K562 (cell line): Measurements from ENCODE around the gene HSPB2. TPM values are rescaled to one million over a fixed set of nuclear protein-coding genes. Genes with fewer than 3 reads are reported as not detected.
A peak's percentile ranks its signal among the peaks of the same experiment; 100 is the strongest.

Source experiments
- ATF3 ChIP-seq, 2 experiments: fragments of 450-650 bp in 1 of 2; sonication (generic) in 1 of 2; formaldehyde crosslinking in 1 of 2; IDR thresholded peaks in 1 of 2; conservative IDR thresholded peaks in 1 of 2; 2 replicates each; pipeline versions ENCODE4 v1.6.1 to v1.8.1; 2016 to 2023; ENCODE audit warnings: mild to moderate bottlenecking in 2 of 2, moderate library complexity in 2 of 2, inconsistent platforms in 1 of 2, missing genetic modification reagents in 1 of 2
- DPF2 ChIP-seq: fragments of 450-650 bp; IDR thresholded peaks from 2 replicates; pipeline ENCODE4 v1.6.1; 2016
- EP300 ChIP-seq: IDR thresholded peaks from 2 replicates; pipeline ENCODE4 v1.6.1; 2012; ENCODE audit warnings: low read length, improper control_type of control experiment
- EP400 ChIP-seq: fragments of 450-650 bp; IDR thresholded peaks from 2 replicates; pipeline ENCODE4 v1.6.1; 2017; ENCODE audit warnings: antibody characterized with exemption, mild to moderate bottlenecking, moderate library complexity
- ETS2 ChIP-seq: IDR thresholded peaks from 2 replicates; pipeline ENCODE4 v1.6.1; 2016; ENCODE audit warnings: borderline replicate concordance, missing genetic modification characterization, mild to moderate bottlenecking, moderate library complexity, missing compliant biosample characterization; ENCODE audit not compliant: poor library complexity, severe bottlenecking
- HDAC1 ChIP-seq, 2 experiments: fragments of 450-650 bp; IDR thresholded peaks; 2 replicates each; pipeline ENCODE4 v1.6.1; 2016 to 2017; ENCODE audit warnings: inconsistent platforms in 1 of 2, mild to moderate bottlenecking in 1 of 2, moderate library complexity in 1 of 2
- MEF2A ChIP-seq: IDR thresholded peaks from 2 replicates; pipeline ENCODE4 v1.6.1; 2011; ENCODE audit warnings: low read depth, mild to moderate bottlenecking, low read length, moderate library complexity; ENCODE audit not compliant: control insufficient read depth
- PHF21A ChIP-seq: fragments of 450-650 bp; IDR thresholded peaks from 2 replicates; pipeline ENCODE4 v1.6.1; 2017; ENCODE audit warnings: low read depth, borderline replicate concordance
- PRPF4 ChIP-seq: fragments of 200-400 bp; formaldehyde crosslinking; IDR thresholded peaks from one replicate; pipeline ENCODE4 v1.6.1; 2017; ENCODE audit warnings: low read length, low read depth, mild to moderate bottlenecking; ENCODE audit not compliant: insufficient read depth, poor library complexity, severe bottlenecking
- TBP ChIP-seq: optimal IDR thresholded peaks from 2 replicates; pipeline ENCODE3; 2011; ENCODE audit warnings: low read depth, low read length, improper control_type of control experiment
- YY1 ChIP-seq, 3 experiments: IDR thresholded peaks; 2 replicates each; pipeline ENCODE4 v1.6.1; 2011; ENCODE audit warnings: low read length in 2 of 3, mild to moderate bottlenecking in 2 of 3, moderate library complexity in 2 of 3, borderline replicate concordance in 1 of 3, control low read depth in 1 of 3, low read depth in 1 of 3; ENCODE audit not compliant: insufficient read depth in 3 of 3, insufficient replicate concordance in 2 of 3, control insufficient read depth in 1 of 3, insufficient read length in 1 of 3; ENCODE audit errors: extremely low read depth in 1 of 3
- ZKSCAN1 ChIP-seq: fragments of 150-350 bp; IDR thresholded peaks from 2 replicates; pipeline ENCODE4 v1.6.1; 2016; ENCODE audit warnings: low read depth, low read length
- ZNF444 ChIP-seq: fragments of 250-450 bp; sonication (Bioruptor Pico); IDR thresholded peaks from 2 replicates; pipeline ENCODE4 v1.4.0; 2020; ENCODE audit warnings: mild to moderate bottlenecking, moderate library complexity
- ZNF766 ChIP-seq: fragments of 200-800 bp; sonication (Bioruptor generic); conservative IDR thresholded peaks from 2 replicates; pipeline ENCODE4 v1.6.1; 2016; ENCODE audit warnings: missing genetic modification characterization, missing compliant biosample characterization
- polyA plus RNA-seq, 8 experiments: library from polyadenylated mRNA; depleted of rRNA in 4 of 8; stranded (reverse) in 5 of 8; unstranded in 3 of 8; fragments of >200 nt; fragmentation: Nextera tagmentation in 2 of 8; fragmentation: Illumina TruSeq in 1 of 8; extraction: Ambion mirVana in 2 of 8; extraction: Trizol in 1 of 8; gene quantifications; 2 replicates each; pipeline versions ENCODE4 v1.2.1 to v1.2.3, GENCODE V29; 2011 to 2014; ENCODE audit warnings: inconsistent platforms in 1 of 8, missing spikeins in 1 of 8
- total RNA-seq, 7 experiments: library from RNA; depleted of rRNA in 6 of 7; stranded (reverse); fragments of >200 nt in 6 of 7; fragmentation: Illumina TruSeq in 2 of 7; extraction: Trizol in 2 of 7; gene quantifications; 2 replicates each; pipeline versions ENCODE4 v1.2.1 to v1.2.3, GENCODE V29; 2011 to 2021; ENCODE audit warnings: low replicate concordance in 1 of 7
- TF ChIP-seq, protein P1 (sequence below): sonication (generic); formaldehyde crosslinking; IDR thresholded peaks from 2 replicates; pipeline ENCODE4 v1.8.0; 2023; ENCODE audit warnings: missing genetic modification reagents, mild to moderate bottlenecking, borderline replicate concordance
- TF ChIP-seq, protein P2 (sequence below): fragments of 450-650 bp; formaldehyde crosslinking; IDR thresholded peaks from 2 replicates; pipeline ENCODE4 v1.4.0; 2022; ENCODE audit warnings: mild to moderate bottlenecking, moderate library complexity
- TF ChIP-seq, protein P3 (sequence below): fragments of 250-450 bp; sonication (Bioruptor Pico); IDR thresholded peaks from 2 replicates; pipeline ENCODE4 v1.5.0; 2021

The HSPB2 gene
- total and polyA plus RNA-seq, 9 of the 15 experiments (the other 6 are each of a cell fraction or from before 2014, with no cell fraction given): 0.06 to 0.35 (median 0.11) TPM; not detected in 5

DNA sequence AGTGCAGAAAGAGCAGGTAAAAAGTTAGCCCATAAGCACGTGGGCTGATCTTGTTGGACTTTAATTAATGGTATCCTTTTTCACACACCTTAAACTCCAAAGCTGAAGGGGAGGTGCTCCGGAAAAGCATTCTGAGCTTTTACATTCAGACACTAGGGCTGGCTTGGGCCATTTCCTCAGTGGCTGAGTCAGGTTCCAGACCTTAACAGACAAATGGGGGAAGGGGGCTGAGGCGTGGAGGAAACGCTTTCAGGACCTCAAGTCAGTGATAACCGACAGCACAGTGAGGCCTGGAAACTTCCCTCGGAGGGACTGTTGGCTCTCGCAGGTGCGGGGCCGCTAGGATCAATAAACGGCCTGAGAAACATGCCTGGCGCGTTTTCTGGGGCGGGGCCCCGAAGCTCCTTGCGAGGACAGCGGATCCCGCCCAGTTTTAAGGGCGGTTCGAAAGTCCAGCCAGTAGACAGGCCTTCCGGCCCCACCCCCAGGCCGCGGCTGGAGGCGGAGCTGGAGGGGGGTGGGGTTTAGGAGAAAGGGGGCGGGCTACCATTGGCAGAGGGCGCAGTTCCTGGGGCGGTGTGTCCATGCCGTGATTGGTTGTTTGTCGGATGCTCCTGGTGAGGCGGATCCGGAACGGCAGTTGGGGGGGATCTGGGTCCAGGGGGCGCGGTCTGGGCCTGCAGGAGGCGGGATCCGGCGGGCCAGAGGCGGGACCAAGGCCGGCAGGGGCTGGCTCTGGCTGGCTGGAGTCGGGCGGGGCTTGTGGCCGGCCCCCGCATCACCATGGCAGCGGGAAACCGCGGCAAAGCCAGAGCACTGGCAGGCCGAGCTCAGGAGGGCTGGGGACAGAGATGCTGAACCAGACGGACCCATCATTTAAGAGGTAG lies 14.2 kb downstream of the HSPB2 start (continued):
- TF ChIP-seq, protein P1, sequence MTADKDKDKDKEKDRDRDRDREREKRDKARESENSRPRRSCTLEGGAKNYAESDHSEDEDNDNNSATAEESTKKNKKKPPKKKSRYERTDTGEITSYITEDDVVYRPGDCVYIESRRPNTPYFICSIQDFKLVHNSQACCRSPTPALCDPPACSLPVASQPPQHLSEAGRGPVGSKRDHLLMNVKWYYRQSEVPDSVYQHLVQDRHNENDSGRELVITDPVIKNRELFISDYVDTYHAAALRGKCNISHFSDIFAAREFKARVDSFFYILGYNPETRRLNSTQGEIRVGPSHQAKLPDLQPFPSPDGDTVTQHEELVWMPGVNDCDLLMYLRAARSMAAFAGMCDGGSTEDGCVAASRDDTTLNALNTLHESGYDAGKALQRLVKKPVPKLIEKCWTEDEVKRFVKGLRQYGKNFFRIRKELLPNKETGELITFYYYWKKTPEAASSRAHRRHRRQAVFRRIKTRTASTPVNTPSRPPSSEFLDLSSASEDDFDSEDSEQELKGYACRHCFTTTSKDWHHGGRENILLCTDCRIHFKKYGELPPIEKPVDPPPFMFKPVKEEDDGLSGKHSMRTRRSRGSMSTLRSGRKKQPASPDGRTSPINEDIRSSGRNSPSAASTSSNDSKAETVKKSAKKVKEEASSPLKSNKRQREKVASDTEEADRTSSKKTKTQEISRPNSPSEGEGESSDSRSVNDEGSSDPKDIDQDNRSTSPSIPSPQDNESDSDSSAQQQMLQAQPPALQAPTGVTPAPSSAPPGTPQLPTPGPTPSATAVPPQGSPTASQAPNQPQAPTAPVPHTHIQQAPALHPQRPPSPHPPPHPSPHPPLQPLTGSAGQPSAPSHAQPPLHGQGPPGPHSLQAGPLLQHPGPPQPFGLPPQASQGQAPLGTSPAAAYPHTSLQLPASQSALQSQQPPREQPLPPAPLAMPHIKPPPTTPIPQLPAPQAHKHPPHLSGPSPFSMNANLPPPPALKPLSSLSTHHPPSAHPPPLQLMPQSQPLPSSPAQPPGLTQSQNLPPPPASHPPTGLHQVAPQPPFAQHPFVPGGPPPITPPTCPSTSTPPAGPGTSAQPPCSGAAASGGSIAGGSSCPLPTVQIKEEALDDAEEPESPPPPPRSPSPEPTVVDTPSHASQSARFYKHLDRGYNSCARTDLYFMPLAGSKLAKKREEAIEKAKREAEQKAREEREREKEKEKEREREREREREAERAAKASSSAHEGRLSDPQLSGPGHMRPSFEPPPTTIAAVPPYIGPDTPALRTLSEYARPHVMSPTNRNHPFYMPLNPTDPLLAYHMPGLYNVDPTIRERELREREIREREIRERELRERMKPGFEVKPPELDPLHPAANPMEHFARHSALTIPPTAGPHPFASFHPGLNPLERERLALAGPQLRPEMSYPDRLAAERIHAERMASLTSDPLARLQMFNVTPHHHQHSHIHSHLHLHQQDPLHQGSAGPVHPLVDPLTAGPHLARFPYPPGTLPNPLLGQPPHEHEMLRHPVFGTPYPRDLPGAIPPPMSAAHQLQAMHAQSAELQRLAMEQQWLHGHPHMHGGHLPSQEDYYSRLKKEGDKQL (CRISPR knock-in tag): no peak
- TF ChIP-seq DPF2 (peak; percentile 73), ZKSCAN1 (no peak), PRPF4 (no peak), EP300 (no peak; the same call in 1 of the 2 replicates), TBP (no peak), YY1 (IDR thresholded peaks at IDR 0.05; ENCODE audit: borderline replicate concordance in 1 of 3, control insufficient read depth in 1 of 3, extremely low read depth in 1 of 3, insufficient read depth in 3 of 3, insufficient read length in 1 of 3, insufficient replicate concordance in 2 of 3, low read depth in 1 of 3, low read length in 2 of 3) (peak in 1 of 3 experiments; percentile 39), ZNF444 (CRISPR knock-in tag) (0 out of 2 replicates have a peak, but pooled peaks have one; percentile 16), EP400 (peak; percentile 83), HDAC1 (IDR thresholded peaks at IDR 0.05) (peak in 1 of 2 experiments; percentile 45; a peak in 1 of 4 replicates), PHF21A (no peak), MEF2A (no peak), ZNF766 (CRISPR knock-in tag) (no peak), ETS2 (tag) (no peak), ATF3 (IDR thresholded peaks at IDR 0.05) (peak; percentile 8; the same call in 1 of the 2 replicates), ATF3 (CRISPR knock-in tag; conservative IDR thresholded peaks at IDR 0.05) (no peak)
- TF ChIP-seq, protein P2, sequence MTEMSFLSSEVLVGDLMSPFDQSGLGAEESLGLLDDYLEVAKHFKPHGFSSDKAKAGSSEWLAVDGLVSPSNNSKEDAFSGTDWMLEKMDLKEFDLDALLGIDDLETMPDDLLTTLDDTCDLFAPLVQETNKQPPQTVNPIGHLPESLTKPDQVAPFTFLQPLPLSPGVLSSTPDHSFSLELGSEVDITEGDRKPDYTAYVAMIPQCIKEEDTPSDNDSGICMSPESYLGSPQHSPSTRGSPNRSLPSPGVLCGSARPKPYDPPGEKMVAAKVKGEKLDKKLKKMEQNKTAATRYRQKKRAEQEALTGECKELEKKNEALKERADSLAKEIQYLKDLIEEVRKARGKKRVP (CRISPR knock-in tag): no peak; the same call in 1 of the 2 replicates
- TF ChIP-seq, protein P3, sequence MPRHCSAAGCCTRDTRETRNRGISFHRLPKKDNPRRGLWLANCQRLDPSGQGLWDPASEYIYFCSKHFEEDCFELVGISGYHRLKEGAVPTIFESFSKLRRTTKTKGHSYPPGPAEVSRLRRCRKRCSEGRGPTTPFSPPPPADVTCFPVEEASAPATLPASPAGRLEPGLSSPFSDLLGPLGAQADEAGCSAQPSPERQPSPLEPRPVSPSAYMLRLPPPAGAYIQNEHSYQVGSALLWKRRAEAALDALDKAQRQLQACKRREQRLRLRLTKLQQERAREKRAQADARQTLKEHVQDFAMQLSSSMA (CRISPR knock-in tag): no peak
